Suppressor macrophage (primary cell): ENCODE measurements around the gene RNPEP.
"Not testable (repeated sequence)": the region's sequence is repeated elsewhere in the genome, so short reads cannot be mapped to it uniquely, and the experiment has no call there.

ENCODE experiments used
- DNase-seq, 4 experiments: peaks; one replicate each; pipeline ENCODE4 v3.0.0-alpha.2; 2020 to 2022
- total RNA-seq, 17 experiments: gene quantifications; one replicate each; lab custom pipeline; 2026; ENCODE audit warnings: mixed read lengths in 6 of 17, inconsistent platforms in 3 of 17; lab: John Stamatoyannopoulos, UW

RNPEP gene
- total RNA-seq, result 101 to 209 (median 144) reads per million in 17 experiments

GRCh38 chr1:201982623-201983379 is at the start of gene RNPEP:
TSS of gene RNPEP (plus strand) at chr1:201982648. CDS start at chr1:201982667, 19 bp downstream.
- DNase-seq, result peak; percentile 87 to 94 (median 92)

GRCh38 chr1:201933840-201934430 is 48.5 kb upstream of the RNPEP start:
- DNase-seq, result no peak

- DNase-seq, result peak in 3 of 4 experiments; percentile 13 to 65 (median 46)
These were observed 44.7 kb upstream of the RNPEP start for GRCh38 chr1:201937624-201938213.

GRCh38 chr1:201938440-201939035 is 43.9 kb upstream of the RNPEP start:
- DNase-seq, result no peak

- DNase-seq, result no peak
These were observed 43.3 kb upstream of the RNPEP start for GRCh38 chr1:201939148-201939547.

GRCh38 chr1:201939574-201939973 is 42.9 kb upstream of the RNPEP start:
- no peak for DNase-seq

- DNase-seq, result not testable (repeated sequence)
These were observed 42.1 kb upstream of the RNPEP start for GRCh38 chr1:201940316-201940715.

GRCh38 chr1:201941420-201942128 is 40.9 kb upstream of the RNPEP start:
- no peak for DNase-seq

GRCh38 chr1:201942129-201942495 is 40.3 kb upstream of the RNPEP start:
- no peak for DNase-seq

- no peak for DNase-seq
These were observed 38.4 kb upstream of the RNPEP start for GRCh38 chr1:201944002-201944401.

- DNase-seq, result no peak
These were observed 37.8 kb upstream of the RNPEP start for GRCh38 chr1:201944639-201945038.

- DNase-seq, result no peak
These were observed 37.3 kb upstream of the RNPEP start for GRCh38 chr1:201945157-201945556.

- DNase-seq, result no peak
These were observed 36.6 kb upstream of the RNPEP start for GRCh38 chr1:201945863-201946223.

GRCh38 chr1:201946224-201946908 is 36.1 kb upstream of the RNPEP start, which contains the start of gene LMOD1:
TSS of gene LMOD1 (minus strand) at chr1:201946548. CDS start at chr1:201946340, 208 bp downstream.
- peak in 3 of 4 experiments; percentile 5 to 40 (median 13) for DNase-seq

GRCh38 chr1:201947697-201948008 is 34.8 kb upstream of the RNPEP start:
- DNase-seq, result no peak

GRCh38 chr1:201949491-201949890 is 33.0 kb upstream of the RNPEP start:
- no peak for DNase-seq

- peak in 2 of 4 experiments; percentile 16 to 39 for DNase-seq
These were observed 28.0 kb upstream of the RNPEP start for GRCh38 chr1:201954263-201955008.

- DNase-seq, result peak; percentile 99 to 100 (median 100)
These were observed 27.3 kb upstream of the RNPEP start, which contains the start of gene TIMM17A for GRCh38 chr1:201955009-201955728. TSS of gene TIMM17A (plus strand) at chr1:201955503. CDS start at chr1:201955527, 24 bp downstream.

GRCh38 chr1:201955729-201956143 is 26.7 kb upstream of the RNPEP start:
- DNase-seq, result peak in 1 of 4 experiments; percentile 60

GRCh38 chr1:201958348-201958747 is 24.1 kb upstream of the RNPEP start:
- DNase-seq, result no peak
